HL-60 (cell line): ENCODE results near the gene SAMD9.

Source experiments
- GABPA ChIP-seq: IDR thresholded peaks from 2 replicates; pipeline ENCODE4 v1.6.1; 2012; ENCODE audit warnings: low read depth
- POLR2AphosphoS5 ChIP-seq: IDR thresholded peaks from 2 replicates; pipeline ENCODE4 v1.6.1; 2012; ENCODE audit warnings: low read depth
- REST ChIP-seq: IDR thresholded peaks from 2 replicates; pipeline ENCODE4 v1.6.1; 2012; ENCODE audit warnings: low read depth; ENCODE audit not compliant: insufficient replicate concordance
- SPI1 ChIP-seq: IDR thresholded peaks from 2 replicates; pipeline ENCODE4 v1.6.1; 2012; ENCODE audit warnings: low read depth, mild to moderate bottlenecking, borderline replicate concordance
- TF ChIP-seq, protein P1 (sequence below): IDR thresholded peaks from one replicate; pipeline ENCODE4 v1.5.1; 2011; ENCODE audit warnings: low read length, control low read depth, inconsistent platforms; ENCODE audit not compliant: insufficient read depth

DNA sequence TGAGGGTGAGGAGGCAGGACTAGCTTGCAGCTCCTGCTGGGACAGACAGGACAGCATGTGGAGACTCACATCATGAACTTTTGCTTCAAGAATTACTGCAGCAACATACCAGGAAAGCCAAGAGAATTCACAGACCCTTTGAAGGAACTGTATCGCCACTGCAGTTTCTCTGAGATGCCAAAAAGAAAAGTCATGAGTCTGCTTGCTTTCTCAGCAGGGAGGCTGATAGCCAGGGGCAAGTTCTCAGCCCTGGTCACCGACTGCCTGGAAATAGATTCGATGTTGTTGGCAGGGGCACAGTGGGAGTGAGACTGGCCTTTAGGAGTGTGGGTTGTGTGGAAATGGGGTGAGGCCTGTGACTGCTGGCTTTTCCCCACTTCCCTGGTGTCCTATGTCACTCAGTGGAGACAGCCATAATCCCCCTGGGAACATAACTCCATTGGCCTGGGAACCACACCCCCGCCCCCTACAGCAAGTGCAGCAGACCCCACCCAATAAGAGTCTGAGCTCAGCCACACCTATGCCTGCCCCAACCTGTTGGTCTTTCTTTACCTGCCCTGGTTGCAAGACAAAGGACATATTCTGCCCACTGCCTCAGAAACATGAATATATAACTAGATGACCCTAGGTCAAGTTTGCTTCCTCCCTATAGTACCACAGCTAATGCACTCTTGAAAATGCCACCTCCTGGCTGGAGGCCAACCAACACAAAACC lies 1.6 kb upstream of the SAMD9 start:
- TF ChIP-seq, protein P1, sequence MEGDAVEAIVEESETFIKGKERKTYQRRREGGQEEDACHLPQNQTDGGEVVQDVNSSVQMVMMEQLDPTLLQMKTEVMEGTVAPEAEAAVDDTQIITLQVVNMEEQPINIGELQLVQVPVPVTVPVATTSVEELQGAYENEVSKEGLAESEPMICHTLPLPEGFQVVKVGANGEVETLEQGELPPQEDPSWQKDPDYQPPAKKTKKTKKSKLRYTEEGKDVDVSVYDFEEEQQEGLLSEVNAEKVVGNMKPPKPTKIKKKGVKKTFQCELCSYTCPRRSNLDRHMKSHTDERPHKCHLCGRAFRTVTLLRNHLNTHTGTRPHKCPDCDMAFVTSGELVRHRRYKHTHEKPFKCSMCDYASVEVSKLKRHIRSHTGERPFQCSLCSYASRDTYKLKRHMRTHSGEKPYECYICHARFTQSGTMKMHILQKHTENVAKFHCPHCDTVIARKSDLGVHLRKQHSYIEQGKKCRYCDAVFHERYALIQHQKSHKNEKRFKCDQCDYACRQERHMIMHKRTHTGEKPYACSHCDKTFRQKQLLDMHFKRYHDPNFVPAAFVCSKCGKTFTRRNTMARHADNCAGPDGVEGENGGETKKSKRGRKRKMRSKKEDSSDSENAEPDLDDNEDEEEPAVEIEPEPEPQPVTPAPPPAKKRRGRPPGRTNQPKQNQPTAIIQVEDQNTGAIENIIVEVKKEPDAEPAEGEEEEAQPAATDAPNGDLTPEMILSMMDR, result no peak
- no peak for TF ChIP-seq GABPA
- no peak for TF ChIP-seq REST
- no peak for TF ChIP-seq POLR2AphosphoS5
- TF ChIP-seq SPI1, result no peak
